ENCODE data around the gene EFEMP2. TPM values are rescaled to one million over a fixed set of nuclear protein-coding genes. Genes with fewer than 3 reads are reported as not detected.

The EFEMP2 gene
- total RNA-seq, 3 donors from 2014 or later: 1.0 to 2.9 (median 2.0) TPM

- H3K4me1 Mint-ChIP-seq (ENCODE audit: low read depth): peaks cover 49% of the 10 kb centered on the region
- ATAC-seq: no peak
- H3K27me3 Mint-ChIP-seq (ENCODE audit: low read depth): no peaks in the 10 kb centered on the region
- peaks cover 15% of the 10 kb centered on the region for H3K36me3 Mint-ChIP-seq (ENCODE audit: insufficient read depth)
- no peak overlapping the region for H3K4me3 Mint-ChIP-seq
- no peak for DNase-seq
- H3K9me3 Mint-ChIP-seq: no peaks in the 10 kb centered on the region
Measured at GRCh38 chr11:65883786-65884715, 11.5 kb upstream of the EFEMP2 start.

- DNase-seq (no peak), ATAC-seq (no peak)
- H3K27me3 Mint-ChIP-seq (ENCODE audit: low read depth): no peaks in the 10 kb centered on the region
- peaks cover 15% of the 10 kb centered on the region for H3K36me3 Mint-ChIP-seq (ENCODE audit: insufficient read depth)
- peaks cover 48% of the 10 kb centered on the region for H3K4me1 Mint-ChIP-seq (ENCODE audit: low read depth)
- no peak overlapping the region for H3K4me3 Mint-ChIP-seq
- no peaks in the 10 kb centered on the region for H3K9me3 Mint-ChIP-seq
Measured at GRCh38 chr11:65883058-65883761, 10.6 kb upstream of the EFEMP2 start.

GRCh38 chr11:65882120-65883057 is 9.8 kb upstream of the EFEMP2 start:
- peaks cover 15% of the 10 kb centered on the region for H3K36me3 Mint-ChIP-seq (ENCODE audit: insufficient read depth)
- no peak for ATAC-seq
- peaks cover 48% of the 10 kb centered on the region for H3K4me1 Mint-ChIP-seq (ENCODE audit: low read depth)
- H3K4me3 Mint-ChIP-seq: no peak overlapping the region
- H3K9me3 Mint-ChIP-seq: no peaks in the 10 kb centered on the region
- DNase-seq: no peak
- no peaks in the 10 kb centered on the region for H3K27me3 Mint-ChIP-seq (ENCODE audit: low read depth)

- no peaks in the 10 kb centered on the region for H3K27me3 Mint-ChIP-seq (ENCODE audit: low read depth)
- DNase-seq (no peak), ATAC-seq (peak in 1 of 2 donors; percentile 5)
- peak overlapping the region; percentile 71 for H3K4me3 Mint-ChIP-seq
- peaks cover 43% of the 10 kb centered on the region for H3K4me1 Mint-ChIP-seq (ENCODE audit: low read depth)
- no peaks in the 10 kb centered on the region for H3K9me3 Mint-ChIP-seq
- H3K36me3 Mint-ChIP-seq (ENCODE audit: insufficient read depth): peaks cover 8% of the 10 kb centered on the region
Measured at GRCh38 chr11:65880844-65881421, 8.3 kb upstream of the EFEMP2 start.

- ATAC-seq (no peak), DNase-seq (no peak)
- peaks cover 8% of the 10 kb centered on the region for H3K36me3 Mint-ChIP-seq (ENCODE audit: insufficient read depth)
- no peaks in the 10 kb centered on the region for H3K27me3 Mint-ChIP-seq (ENCODE audit: low read depth)
- H3K4me1 Mint-ChIP-seq (ENCODE audit: low read depth): peaks cover 43% of the 10 kb centered on the region
- H3K4me3 Mint-ChIP-seq: peak overlapping the region; percentile 71
- H3K9me3 Mint-ChIP-seq: no peaks in the 10 kb centered on the region
Measured at GRCh38 chr11:65880027-65880426, 7.4 kb upstream of the EFEMP2 start.

GRCh38 chr11:65879617-65880016 is 7.0 kb upstream of the EFEMP2 start, which contains the start of gene CTSW:
CTSW (plus strand) TSS chr11:65879837; CDS start chr11:65879855, 18 bp downstream.
- no peaks in the 10 kb centered on the region for H3K9me3 Mint-ChIP-seq
- H3K4me3 Mint-ChIP-seq: peak within 1 kb of the TSS; percentile 71
- DNase-seq (no peak), ATAC-seq (peak; percentile 61 to 65)
- H3K36me3 Mint-ChIP-seq (ENCODE audit: insufficient read depth): peaks cover 7% of the 10 kb centered on the region
- H3K4me1 Mint-ChIP-seq (ENCODE audit: low read depth): peaks cover 41% of the 10 kb centered on the region
- H3K27me3 Mint-ChIP-seq (ENCODE audit: low read depth): no peaks in the 10 kb centered on the region

- H3K36me3 Mint-ChIP-seq (ENCODE audit: insufficient read depth): no peaks in the 10 kb centered on the region
- H3K27me3 Mint-ChIP-seq (ENCODE audit: low read depth): no peaks in the 10 kb centered on the region
- no peaks in the 10 kb centered on the region for H3K9me3 Mint-ChIP-seq
- DNase-seq (peak; percentile 97), ATAC-seq (peak; percentile 87 to 88)
- H3K4me1 Mint-ChIP-seq (ENCODE audit: low read depth): peaks cover 26% of the 10 kb centered on the region
- peak overlapping the region; percentile 84 for H3K4me3 Mint-ChIP-seq
Measured at GRCh38 chr11:65873318-65874156, 937 bp upstream of the EFEMP2 start.

GRCh38 chr11:65871811-65872548 is 620 bp downstream of the EFEMP2 start:
- peaks cover 4% of the 10 kb centered on the region for H3K36me3 Mint-ChIP-seq (ENCODE audit: insufficient read depth)
- H3K4me1 Mint-ChIP-seq (ENCODE audit: low read depth): peaks cover 21% of the 10 kb centered on the region
- no peak for DNase-seq
- ATAC-seq: no peak
- H3K27me3 Mint-ChIP-seq (ENCODE audit: low read depth): no peaks in the 10 kb centered on the region
- H3K9me3 Mint-ChIP-seq: no peaks in the 10 kb centered on the region
- H3K4me3 Mint-ChIP-seq: peak overlapping the region; percentile 49

GRCh38 chr11:65870706-65871681 is 1.6 kb downstream of the EFEMP2 start:
- Mint-ChIP-seq H3K4me1 (ENCODE audit: low read depth) (peaks cover 18% of the 10 kb centered on the region), H3K4me3 (no peak overlapping the region), H3K27me3 (ENCODE audit: low read depth) (no peaks in the 10 kb centered on the region), H3K9me3 (no peaks in the 10 kb centered on the region), H3K36me3 (ENCODE audit: insufficient read depth) (peaks cover 5% of the 10 kb centered on the region)
- DNase-seq: no peak
- ATAC-seq: no peak

- Mint-ChIP-seq H3K4me3 (no peak overlapping the region), H3K36me3 (ENCODE audit: insufficient read depth) (peaks cover 5% of the 10 kb centered on the region), H3K9me3 (no peaks in the 10 kb centered on the region), H3K4me1 (ENCODE audit: low read depth) (peaks cover 18% of the 10 kb centered on the region), H3K27me3 (ENCODE audit: low read depth) (no peaks in the 10 kb centered on the region)
- ATAC-seq: no peak
- DNase-seq: no peak
Measured at GRCh38 chr11:65870307-65870658, 2.3 kb downstream of the EFEMP2 start.

GRCh38 chr11:65869643-65870306 is 2.8 kb downstream of the EFEMP2 start:
- H3K4me1 Mint-ChIP-seq (ENCODE audit: low read depth): peaks cover 18% of the 10 kb centered on the region
- ATAC-seq (no peak), DNase-seq (no peak)
- peaks cover 8% of the 10 kb centered on the region for H3K36me3 Mint-ChIP-seq (ENCODE audit: insufficient read depth)
- no peak overlapping the region for H3K4me3 Mint-ChIP-seq
- no peaks in the 10 kb centered on the region for H3K9me3 Mint-ChIP-seq
- no peaks in the 10 kb centered on the region for H3K27me3 Mint-ChIP-seq (ENCODE audit: low read depth)
